ENCODE results near the gene BMPR1B.

BMPR1B gene

DNA sequence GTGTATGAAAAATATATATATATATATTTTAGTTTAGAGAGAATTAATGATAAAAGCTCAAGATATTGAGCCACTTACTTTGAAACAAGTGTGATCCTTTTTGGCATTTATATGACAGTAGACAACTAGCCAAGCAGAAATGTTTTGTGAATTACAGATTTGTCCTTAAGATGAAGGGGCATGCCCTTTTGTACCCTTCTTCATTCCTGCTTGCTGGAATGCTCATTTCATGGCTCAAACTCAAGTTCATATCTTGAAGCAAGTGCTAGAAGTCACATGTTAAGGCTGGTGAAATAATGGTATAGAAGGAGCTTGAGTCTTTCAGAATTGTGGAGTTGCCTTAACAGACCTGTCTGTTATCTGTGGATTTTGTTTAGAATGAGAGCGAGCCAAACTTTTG, 203.0 kb downstream of the BMPR1B start:
- no peak for DNase-seq (ENCODE audit: low spot score)

DNA sequence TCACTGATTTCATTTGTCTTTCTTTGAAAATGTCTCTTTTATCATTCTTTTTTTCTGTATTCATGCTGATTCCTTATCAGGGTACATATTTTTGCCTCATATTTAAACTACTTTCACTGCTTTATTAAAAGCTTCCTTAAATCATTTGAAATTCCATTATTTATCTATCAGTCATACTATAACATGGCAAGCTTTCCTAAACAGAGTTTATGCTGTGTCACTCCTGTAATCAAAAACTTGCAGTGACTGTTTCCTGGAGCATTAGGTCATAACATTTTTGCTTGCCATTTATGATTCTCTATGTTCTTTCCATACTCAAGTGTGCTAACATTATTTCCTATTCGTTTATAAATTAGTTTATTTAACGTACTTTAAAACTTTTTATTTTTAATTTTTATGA, 203.7 kb downstream of the BMPR1B start:
- DNase-seq (ENCODE audit: low spot score), result no peak

DNA sequence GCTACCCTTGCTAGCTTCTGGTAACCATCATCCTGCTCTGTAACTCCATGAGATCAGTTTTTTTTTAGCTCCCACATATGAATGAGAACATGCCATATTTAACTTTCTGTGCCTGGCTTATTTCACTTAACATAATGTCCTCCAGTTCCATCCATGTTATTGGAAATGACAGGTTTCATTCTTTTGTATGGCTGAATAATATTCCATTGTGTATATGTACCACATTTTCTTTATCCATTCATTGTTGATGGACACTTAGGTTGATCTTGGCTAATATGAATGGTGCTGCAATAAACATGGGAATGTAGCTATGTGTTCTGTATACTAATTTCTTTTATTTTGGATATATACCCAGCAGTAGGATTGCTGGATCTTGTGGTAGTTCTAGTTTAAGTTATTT, 204.7 kb downstream of the BMPR1B start:
- no peak for DNase-seq (ENCODE audit: low spot score)

DNA sequence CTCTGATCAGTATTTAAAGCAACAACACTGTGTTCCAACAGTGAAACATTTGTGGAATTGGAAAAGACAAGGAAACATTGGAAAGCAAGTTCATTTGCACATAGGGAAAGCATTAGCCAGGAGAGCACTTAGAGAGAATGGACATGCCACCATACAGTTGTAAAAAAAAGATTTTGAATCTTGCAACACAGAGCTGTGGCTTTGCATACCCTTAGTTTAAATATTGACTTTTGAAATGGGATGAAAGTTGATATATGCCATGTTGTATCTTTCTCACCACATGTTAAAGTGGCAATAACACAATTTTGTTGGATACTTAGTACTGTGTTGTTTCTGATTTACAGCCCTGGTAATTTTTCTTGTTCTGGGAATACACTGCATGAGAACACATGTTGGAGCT, 208.1 kb downstream of the BMPR1B start:
- DNase-seq (ENCODE audit: low spot score), result no peak

DNA sequence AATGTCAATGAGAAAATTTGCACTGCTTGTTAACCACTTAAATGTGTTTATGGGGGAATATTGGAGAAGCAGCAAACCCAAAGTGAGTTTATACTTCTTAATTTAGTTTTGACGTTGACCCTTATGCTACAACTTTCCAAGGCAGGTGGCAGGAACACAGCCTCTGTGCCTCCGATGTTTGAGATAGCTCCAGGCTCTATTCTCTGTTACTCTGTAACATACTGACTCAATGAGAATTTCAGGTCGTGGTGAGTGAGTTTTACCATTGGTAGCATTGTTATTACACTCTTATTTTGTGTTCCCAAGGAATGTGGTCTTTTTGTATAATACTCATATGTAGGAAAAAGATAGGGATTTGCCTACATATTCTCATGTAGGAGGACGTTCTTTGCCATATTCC, 210.7 kb downstream of the BMPR1B start:
- no peak for DNase-seq (ENCODE audit: low spot score)

DNA sequence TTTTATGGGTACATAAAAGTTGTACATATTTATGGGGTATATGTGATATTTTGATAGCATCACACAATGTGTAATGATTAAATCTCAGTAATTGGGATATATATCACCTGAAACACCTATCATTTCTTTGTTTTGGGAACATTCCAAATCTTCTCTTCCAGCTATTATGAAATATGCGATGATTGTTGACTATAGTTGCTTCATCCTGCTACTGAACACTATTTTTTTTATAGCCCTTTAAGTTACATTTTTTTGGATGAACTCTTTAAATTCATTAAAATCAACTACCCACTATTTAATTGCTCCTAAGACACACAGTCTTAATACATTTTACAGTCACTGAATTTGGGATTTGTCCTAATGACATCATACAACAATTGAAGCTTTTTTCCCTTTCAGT, 212.9 kb downstream of the BMPR1B start:
- no peak for DNase-seq (ENCODE audit: low spot score)

DNA sequence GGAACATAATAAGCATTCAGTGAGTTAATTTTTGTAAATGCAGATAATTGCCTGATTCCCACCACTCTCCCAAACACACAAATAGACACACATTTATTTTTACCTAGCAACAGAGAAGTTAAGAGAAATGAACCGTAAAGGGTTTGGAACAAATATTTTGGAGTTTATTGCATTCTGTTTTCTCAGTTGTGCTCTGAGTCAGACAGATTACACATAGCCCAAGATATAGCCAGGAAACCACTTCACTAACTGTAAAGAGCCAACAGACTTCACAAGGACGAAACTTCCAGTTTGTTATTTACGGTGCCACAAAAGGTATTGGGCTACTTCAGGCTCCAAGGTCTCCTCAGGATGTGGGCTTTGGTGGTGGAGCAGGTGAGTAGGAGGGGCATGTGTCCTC, 217.0 kb downstream of the BMPR1B start:
- no peak for DNase-seq (ENCODE audit: low spot score)

DNA sequence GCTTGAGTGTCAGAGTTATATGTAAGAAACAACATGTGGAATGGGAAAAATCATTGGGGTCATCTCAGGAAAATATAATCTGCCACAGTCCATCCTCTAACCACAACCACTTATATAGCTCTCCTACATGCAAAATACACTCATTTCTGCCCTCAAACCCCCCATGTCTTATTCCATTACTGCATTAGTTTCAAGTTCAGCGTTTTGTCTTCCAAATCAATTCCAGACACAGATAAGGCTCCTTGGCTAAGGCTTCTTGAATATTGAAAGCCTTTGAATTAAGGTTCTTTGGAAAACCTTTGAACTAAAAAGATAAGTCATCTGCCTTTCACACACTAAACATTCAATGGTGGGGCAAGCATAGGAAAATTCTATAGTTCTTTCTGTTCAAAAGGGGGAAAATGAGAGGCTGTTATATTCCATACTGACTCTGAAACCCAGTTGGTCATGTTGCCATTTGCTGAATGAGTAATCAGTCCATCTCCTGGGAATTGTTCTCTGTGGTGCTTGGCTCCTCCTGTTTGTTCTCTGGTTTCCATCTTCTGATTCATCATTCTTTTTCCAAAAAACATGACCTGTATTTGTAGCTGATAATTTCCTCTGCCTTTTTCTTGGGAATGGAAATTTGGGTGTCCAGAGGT, 218.7 kb downstream of the BMPR1B start:
- DNase-seq (ENCODE audit: low spot score), result no peak

DNA sequence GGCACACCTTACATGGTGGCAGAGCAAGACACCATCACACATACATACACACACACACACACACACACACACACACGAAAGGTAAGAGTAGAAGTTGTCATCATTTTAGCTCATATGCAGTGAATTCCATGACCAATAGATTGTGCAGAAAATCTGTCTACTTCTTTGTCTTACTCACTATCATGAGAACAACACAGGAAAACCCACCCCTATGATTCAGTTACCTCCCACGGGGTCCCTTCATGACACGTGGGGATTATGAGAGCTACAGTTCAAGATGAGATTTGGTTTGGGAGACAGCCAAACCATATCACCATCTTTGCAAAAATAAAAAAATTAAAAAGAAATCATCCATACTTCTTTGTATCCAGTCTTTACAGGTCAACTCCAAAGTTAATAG, 221.1 kb downstream of the BMPR1B start:
- no peak for DNase-seq (ENCODE audit: low spot score)

DNA sequence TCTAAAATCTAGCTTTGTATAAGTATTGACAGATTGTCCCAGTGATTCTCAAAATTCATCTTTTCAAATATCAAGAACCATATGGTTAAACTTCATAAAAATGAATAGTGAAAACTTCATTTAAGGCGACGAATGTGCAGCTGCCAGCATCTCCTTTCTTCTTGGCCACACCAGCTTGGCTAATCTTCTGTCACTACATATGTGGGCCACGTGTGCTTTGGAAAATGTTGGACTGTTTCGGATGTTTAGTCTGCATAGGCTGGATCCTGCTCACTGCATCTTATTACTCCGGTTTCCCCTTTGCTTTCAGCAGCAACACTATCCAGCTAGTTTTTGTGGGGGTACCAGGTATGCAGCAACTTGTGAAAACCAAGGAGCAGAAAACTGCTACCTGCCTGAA, 221.9 kb downstream of the BMPR1B start:
- DNase-seq (ENCODE audit: low spot score), result no peak

DNA sequence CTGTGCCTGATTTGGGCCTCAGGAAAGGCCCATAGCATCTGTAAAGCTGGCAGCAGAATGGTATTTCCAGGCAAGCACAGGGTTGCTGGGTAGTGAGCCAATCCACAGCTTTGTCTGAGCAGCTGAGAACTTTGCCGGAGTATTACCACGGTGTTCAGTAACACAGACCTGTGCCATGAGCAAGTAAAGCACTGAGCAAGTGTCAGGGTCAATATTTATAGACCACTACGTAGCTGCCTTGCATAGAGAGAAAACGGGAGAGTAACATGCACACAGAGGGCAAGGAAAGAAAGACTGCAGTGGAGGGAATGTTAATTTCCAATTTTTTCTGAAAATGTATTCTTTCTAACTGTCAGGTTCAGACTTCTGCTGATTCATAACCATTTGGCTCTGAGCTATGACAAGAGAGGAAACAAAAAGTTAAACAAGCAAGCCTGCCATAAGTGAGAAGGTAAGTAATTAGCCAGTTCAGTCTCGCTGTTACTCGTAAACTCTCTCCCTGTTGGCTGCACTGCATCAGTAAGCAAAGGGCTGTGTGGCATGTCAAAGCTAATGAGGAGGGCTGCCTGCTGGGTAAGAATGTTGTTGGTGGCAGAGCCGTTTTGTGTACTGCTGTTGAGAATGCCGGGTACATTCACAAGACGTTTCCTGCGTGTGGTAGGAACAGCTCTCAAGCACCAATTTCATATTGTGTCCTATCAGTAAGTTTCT, 238.1 kb downstream of the BMPR1B start:
- DNase-seq (ENCODE audit: low spot score), result no peak

DNA sequence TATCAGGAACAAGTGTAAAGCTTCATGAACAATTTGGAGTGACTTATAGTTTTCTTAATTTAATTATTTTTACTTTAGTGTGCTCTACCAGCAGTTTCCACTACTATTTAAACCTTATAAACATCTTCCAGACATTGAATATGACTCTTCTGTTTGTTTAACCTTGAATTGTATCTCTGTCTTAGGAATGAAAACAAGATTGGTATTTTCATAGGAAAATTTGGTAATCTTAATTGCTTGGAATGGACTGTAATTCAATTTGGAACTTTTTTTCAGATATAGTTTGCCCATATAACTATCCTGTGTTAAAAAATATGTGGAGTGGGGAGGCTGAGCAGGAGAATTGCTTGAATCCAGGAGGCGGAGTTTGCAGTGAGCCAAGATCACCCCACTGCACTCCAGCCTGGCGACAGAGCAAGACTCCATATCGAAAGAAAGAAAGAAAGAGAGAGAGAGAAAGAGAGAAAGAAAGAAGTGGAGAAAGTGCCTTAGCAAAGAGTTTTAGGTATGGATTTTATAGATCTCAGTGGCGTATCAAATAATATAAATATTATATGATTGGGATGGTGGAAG, 242.4 kb downstream of the BMPR1B start:
- DNase-seq (ENCODE audit: low spot score), result no peak

DNA sequence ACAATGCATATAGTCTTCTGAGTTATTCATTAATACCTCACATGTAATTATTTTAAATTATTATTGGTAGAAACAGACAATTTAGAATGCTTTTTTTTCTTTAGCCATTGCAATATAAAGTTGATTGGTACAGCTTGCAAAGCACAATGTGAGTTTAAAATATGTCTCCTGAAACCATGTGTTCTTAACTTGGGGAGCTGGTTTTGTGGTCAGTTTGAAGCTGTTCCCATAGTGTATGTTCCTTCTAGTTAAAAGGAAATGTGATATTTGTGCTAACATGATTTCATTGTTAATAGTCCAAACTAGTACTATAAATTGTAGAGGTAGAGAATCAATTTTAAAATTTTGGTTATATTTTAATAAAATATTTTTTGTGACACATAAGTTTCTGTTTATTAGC, 247.2 kb downstream of the BMPR1B start:
- DNase-seq (ENCODE audit: low spot score), result no peak

DNA sequence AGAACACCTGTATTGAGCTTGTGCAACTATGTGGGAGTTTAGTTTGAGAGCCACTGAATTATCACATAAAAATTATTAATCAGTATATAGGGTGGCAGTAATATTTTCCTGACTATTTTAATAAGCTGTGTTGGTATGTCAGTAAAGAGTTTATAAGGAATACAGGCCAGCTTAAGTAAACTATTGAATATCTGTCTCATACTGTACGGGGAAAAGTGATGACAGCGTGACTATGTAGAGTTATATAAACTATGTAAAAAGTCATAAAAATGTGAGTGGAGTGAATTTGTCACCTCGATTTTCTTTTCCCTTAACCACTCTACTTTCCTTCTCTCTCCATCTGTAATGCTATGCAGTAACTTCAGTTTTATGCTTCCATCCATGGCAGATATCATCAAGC, 250.2 kb downstream of the BMPR1B start:
- DNase-seq (ENCODE audit: low spot score), result no peak

DNA sequence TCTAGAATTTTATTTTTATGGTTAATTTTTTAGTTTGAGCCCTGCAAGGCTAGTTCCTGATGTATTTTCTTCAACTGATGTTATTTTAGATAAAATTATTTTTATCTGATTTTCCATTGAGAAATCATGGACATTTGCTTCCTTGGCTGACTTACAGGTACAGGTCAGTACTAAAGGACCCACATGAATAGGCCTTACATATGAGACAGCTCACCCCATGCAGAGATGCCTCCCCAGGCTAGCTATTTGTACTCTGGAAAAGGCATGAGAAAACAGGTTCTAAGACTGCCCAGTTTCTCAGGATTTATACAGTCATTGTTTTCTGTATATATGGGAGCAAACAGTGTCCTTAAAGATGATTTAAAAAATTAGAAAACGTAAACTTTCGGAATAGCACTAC, 255.5 kb downstream of the BMPR1B start:
- no peak for DNase-seq (ENCODE audit: low spot score)

DNA sequence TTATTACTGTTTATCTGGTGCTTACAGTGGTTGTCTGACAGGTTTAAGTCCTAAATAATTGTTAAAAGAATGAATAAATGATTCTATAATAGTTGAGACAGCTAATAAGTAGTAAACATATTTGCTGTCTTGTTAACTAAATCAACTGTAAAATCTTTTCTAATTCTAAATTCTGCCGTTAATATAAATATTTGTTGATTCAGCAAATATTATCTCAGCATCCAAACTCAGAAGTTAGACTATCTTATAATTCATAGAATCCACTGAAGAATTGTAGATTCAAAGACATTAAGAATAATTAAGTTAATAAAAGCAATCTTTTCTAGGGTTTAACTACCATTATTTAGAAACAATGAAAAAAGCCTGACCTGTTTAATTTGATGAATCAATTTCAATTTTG, 256.3 kb downstream of the BMPR1B start:
- no peak for DNase-seq (ENCODE audit: low spot score)

DNA sequence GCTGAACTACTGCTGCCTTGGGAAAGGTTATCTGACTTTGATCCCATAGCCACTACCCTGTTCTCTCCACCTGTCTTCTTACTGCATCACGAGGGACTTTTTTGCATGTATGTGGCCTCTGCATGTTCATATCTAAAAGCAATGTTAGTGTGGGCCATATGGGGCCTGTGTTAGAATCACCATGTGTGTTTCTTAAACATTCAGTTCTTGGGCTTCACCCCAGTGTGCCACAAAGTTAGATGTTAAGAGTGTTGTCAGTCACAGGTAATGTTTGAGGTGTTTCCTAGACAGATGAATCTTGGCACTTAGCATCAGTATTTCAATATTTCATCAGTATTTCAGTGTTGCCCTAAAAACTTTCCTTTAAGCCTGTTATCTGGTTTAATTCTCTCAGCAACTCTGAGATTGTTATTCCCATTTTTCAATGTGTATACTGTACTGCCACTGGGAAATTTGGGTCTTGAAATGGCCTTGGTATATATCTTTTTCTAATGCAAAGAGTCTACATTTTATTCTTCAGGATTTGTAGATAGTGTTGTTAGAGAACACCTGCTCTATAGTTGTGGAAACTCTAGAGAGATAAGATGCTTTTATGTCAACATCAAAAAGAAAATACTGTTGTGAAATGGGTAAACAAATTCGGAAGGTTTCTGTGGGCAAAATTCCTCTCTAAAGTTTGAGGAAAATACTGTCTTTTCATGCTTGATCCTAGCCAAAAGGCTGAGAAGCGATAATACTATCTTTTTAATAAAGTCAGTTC, 259.7 kb downstream of the BMPR1B start:
- DNase-seq (ENCODE audit: low spot score), result no peak

DNA sequence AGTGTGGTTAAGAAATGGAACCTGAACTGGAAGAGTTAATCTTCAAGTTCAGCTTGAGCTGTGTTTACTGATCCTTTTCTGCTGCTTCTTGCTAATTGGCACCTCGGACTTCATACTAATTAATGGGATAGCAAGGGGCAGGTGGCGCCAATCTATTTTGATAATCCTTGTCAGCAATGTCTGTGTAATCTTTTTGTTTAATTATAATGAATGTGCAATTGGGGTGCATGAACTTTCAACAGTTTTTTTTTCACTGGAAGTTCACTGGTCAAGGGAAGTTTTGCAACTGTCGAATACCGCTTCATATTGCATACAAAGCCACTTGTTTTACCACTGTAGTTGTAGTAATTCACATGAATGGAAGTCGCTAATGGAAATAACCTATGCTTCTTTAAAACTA, 261.0 kb downstream of the BMPR1B start:
- DNase-seq (ENCODE audit: low spot score), result no peak

DNA sequence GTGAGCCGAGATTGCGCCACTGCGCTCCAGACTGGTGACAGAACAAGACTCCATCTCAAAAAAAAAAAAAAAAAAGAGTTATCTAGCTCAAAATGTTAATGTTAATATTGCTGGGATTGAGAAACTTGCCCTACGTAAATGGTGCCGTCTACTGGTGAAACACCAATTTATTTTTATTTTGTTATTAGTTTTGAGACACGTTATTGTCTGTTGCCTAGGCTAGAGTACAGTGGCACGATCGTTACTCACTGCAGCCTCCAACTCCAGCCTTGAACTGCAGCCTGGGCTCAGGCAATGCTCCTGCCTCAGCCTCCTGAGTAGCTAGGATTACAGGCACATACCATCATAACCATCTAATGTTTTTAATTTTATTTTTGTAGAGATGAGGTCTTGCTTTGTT, 262.8 kb downstream of the BMPR1B start:
- DNase-seq (ENCODE audit: low spot score), result no peak

DNA sequence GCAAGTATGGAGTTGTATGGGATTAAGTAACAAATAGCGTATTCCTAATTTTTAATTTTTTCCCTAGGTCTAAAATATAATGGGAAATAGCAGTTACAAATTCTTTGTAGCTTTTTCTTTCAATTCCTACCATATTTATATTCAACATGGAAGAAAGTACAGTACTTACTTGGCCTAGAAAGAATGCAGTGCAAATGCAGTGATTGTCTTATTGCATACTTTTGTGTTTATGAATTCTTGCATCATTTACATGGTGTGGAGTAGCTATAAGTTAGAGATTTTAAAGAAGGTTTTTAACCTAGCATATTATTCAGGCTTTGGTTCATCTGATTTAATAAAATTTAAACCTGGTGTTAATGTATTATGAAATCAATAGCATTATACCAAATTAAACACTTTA, 263.3 kb downstream of the BMPR1B start:
- no peak for DNase-seq (ENCODE audit: low spot score)

DNA sequence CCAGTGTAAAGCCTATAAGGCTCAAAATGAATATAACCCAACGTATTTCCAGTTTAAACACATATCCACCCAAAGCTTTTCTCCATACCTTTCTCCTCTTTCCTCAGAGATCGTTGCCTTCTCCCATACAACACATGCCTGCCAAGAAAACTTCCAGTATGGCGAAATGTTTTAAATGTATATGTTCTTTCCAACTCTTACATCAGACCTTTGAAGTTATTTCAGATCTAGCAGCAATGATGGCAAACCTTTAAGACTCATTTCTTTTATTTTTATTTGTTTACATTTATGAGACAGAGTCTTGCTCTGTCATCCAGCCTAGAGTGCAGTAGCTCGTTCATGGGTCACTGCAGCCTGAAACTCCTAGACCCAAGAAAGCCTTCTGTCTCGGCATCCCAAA, 265.4 kb downstream of the BMPR1B start:
- no peak for DNase-seq (ENCODE audit: low spot score)

DNA sequence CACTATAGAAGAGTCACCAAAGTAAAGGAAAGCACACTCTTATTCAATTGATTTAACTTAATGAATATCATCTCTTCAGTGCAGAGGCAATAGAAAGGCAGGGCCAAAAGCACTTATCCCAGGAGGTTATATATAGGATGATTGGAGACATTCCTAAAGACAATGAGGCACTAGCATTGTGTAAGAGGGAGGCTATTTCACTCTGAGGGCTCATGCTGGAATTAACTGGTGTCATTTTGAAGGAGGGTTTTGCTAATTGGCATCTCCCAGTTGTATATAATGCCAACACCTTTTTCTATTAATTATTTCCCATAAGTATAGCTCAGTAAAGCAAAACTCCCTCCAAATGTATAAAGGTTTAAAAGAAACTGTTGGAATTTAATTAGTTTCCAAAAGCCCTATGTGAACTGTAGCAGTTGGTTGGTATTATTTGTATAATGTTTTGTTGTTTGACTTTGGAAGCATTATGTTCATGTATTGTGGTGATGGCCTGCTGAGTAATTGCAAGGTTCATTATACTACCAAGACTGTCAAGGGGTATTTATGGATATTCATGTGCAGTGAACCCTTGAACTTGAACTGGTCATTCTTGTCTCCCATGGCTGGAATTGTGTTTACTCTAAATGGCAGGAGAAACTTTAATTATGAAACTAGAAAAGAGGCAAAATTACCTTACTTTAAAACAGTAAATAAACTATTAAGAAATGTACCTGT, 270.3 kb downstream of the BMPR1B start:
- DNase-seq (ENCODE audit: low spot score), result no peak

All from germinal center (tissue), 1 donor.